IPS-11a (cell line): Measurements from ENCODE around the gene CCM2.

Experiments used
- H3K4me3 ChIP-seq: one replicate; pipeline ENCODE4 v1.5.1; 2013; ENCODE audit warnings: low read depth, low read length, control low read depth

Gene CCM2

GRCh38 chr7:45118292-45118691 is 118.3 kb downstream of the CCM2 start:
- no peak overlapping the region for H3K4me3 ChIP-seq

GRCh38 chr7:45118889-45119331 is 118.9 kb downstream of the CCM2 start:
- no peak overlapping the region for H3K4me3 ChIP-seq

GRCh38 chr7:45119550-45119949 is 119.5 kb downstream of the CCM2 start:
- H3K4me3 ChIP-seq: no peak overlapping the region

- H3K4me3 ChIP-seq: no peak overlapping the region
These were observed 123.2 kb downstream of the CCM2 start for GRCh38 chr7:45122975-45123860.

- no peak overlapping the region for H3K4me3 ChIP-seq
These were observed 124.1 kb downstream of the CCM2 start for GRCh38 chr7:45123913-45124710.

GRCh38 chr7:45125193-45125904 is 125.3 kb downstream of the CCM2 start:
- no peak overlapping the region for H3K4me3 ChIP-seq
